CD4-positive, alpha-beta T cell treated with Interleukin-4 for 1 hour (primary cell): Measurements from ENCODE around the gene NUP107.

Source experiments
- DNase-seq, 2 donors: peaks; one replicate each; pipeline ENCODE4 v3.0.0-alpha.2; 2020 to 2022

NUP107 gene

GRCh38 chr12:68776976-68777610 is 90.3 kb downstream of the NUP107 start:
- no peak for DNase-seq

GRCh38 chr12:68779280-68779679 is 92.5 kb downstream of the NUP107 start:
- DNase-seq = no peak

DNA sequence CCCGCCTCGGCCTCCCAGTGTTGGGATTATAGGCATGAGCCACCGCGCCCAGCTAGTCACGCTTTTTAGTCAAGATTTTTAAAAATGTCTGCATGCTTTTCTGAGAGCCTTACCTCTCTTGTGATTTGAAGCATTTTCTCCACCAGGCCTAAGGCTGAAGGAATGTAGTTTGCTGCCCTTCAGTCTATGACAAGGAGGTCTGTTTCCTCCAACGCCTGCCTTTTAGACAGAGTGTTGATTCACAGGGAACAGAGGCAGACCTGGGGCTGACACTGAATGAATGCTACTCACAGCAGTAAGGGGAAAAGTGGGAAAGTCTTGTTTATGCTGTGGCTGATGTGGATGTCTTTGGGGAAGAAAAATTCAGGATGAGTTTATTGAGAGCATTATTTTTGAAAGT is 94.0 kb downstream of the NUP107 start:
- DNase-seq = no peak

DNA sequence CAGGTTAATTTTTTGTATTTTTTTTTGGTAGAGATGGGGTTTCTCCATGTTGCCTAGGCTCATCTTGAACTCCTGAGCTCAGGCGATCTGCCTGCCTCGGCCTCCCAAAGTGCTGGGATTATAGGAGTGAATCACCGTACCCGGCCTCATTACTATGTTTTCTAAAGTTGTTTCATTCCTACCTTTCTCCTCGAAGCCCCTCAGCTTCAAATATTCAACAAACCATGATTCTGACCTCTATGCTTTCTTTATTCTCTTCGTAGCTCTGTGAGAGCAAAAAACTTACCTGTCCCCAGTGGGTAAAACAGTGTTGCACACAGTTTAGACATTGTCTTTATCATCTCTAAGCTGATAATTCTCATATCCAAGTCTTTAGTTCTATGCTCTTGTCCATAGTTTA is 95.0 kb downstream of the NUP107 start:
- DNase-seq = no peak

GRCh38 chr12:68784015-68784414 is 97.2 kb downstream of the NUP107 start:
- DNase-seq = peak in 1 of 2 donors; percentile 44

DNA sequence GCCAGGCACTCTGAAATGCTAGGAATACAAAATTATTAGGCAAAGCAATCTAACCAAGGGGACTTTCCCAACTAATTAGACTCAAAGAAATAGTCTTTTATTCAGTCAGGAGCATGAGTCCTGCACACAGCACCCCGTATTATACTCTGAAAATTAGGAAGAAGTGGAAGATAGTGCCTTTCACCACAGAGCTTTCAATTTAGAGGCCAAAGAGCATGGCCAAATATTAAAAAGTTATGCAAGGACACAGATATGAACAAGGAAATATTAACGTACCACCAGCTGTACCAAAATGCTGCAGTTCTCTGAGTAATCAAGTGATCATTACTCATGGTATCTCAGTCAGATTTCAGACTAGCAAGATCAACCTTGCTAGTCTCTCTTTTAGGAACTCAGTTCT is 98.6 kb downstream of the NUP107 start:
- DNase-seq = no peak

DNA sequence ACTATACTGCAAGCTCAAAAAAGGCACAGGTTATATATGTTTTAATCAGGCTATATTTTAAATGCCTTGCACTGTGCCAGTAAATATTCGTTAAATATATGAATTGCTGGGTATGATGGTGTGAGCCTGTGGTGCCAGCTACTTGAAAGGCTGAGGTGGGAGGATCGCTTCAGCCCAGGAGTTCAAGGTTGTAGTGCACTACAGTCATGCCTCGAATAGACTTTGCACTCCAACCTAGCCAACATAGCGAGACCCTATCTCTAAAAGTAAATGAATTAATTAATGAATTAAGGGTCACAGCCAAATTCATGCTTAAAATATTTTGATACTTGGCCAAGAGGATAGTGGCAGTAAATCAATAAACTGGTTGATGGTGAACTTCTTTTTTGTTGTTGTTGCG is 99.0 kb downstream of the NUP107 start:
- no peak for DNase-seq

DNA sequence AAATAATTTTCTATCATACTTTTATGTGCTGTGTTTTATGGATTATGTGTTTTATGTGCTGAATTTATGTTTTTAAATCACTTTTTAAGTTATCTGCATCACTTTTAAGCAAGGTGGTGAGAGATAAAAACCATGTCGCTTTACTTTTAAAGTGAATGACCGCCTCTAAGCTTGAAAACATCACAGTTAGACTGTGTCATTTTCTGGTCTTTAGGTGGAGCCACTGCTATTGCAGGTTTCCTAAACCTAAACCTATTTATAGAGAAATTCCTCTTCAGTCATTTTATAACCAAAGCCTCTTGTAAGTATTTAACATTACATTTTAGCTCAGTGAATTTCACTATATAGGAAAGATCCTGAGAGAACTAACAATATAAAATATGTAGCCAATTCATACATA is 100.2 kb downstream of the NUP107 start:
- DNase-seq = no peak

- DNase-seq = no peak
Observed at GRCh38 chr12:68788554-68789143, 101.9 kb downstream of the NUP107 start.

- no peak for DNase-seq
Observed at GRCh38 chr12:68789144-68789878, 102.5 kb downstream of the NUP107 start.

- no peak for DNase-seq
Observed at GRCh38 chr12:68790081-68790951, 103.5 kb downstream of the NUP107 start.

GRCh38 chr12:68790952-68791234 is 104.1 kb downstream of the NUP107 start:
- no peak for DNase-seq

GRCh38 chr12:68791897-68792481 is 105.2 kb downstream of the NUP107 start:
- no peak for DNase-seq

- peak; percentile 58 to 68 for DNase-seq
Observed at GRCh38 chr12:68792952-68793351, 106.2 kb downstream of the NUP107 start.

DNA sequence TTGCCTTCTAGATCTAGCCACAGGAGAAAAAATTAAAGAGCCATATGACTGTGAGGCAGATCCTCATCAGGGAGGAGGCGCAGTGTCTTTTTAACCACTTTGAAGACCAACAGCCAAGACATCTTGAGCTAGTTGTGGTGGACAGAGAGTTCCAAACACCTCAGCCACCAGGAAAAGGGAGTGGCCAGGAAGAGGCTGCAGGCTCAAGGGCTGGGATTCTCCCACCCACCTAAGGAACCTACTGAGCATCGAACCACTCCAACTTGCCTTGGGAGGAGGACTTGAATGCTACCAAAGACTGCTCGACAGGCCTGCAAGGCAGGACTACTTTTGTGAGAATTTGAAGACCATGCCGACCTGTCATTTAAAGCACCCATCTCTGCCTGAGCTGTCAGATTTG is 106.7 kb downstream of the NUP107 start:
- DNase-seq = no peak

- DNase-seq = no peak
Observed at GRCh38 chr12:68793975-68794652, 107.3 kb downstream of the NUP107 start.

DNA sequence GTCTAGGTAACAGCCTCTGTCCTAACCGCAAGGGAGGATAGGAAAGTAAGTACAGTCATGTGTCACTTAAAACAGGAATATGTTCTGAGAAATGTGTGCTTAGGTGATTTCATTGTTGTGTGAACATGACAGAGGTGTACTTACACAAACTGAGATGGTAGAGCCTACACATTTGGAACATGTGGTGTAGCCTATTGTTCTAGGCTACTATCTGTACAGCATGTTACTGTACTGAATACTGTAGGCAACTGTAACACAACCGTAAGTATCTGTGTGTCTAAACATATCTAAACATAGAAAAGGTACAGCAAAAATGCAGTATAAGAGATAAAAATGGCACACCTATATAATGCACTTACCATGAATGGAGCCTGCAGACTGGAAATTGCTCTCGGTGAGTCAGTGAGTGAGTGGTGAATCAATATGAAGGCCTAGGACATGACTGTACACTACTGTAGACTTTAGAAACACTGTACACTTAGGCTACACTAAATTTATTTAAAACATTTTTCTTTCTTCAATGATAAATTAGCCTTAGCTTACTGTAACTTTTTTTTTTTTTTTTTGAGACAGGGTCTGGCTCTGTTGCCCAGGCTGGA is 108.0 kb downstream of the NUP107 start:
- no peak for DNase-seq
